Measurements from ENCODE around the gene STOX2. TPM values are rescaled to one million over a fixed set of nuclear protein-coding genes. Genes with fewer than 3 reads are reported as not detected.

Gene STOX2
- total and polyA plus RNA-seq, 2 experiments from 2014 or later: not detected

GRCh38 chr4:183919141-183919540, 14.0 kb downstream of the STOX2 start:
- DNase-seq: no peak
- Histone ChIP-seq H3K27me3 (replicated peaks; ENCODE audit: insufficient read depth) (no peaks in the 10 kb centered on the region; the same call in 1 of the 2 replicates), H3K79me2 (ENCODE audit: insufficient read depth) (no peaks in the 10 kb centered on the region), H3F3A (ENCODE audit: insufficient read depth) (no peaks in the 10 kb centered on the region), H2AFZ (no peak overlapping the region), H4K20me1 (ENCODE audit: insufficient read depth) (no peaks in the 10 kb centered on the region), H3K27ac (no peak overlapping the region), H3K9me3 (ENCODE audit: low read depth) (no peaks in the 10 kb centered on the region), H3K4me3 (no peak overlapping the region), H3K9ac (no peak overlapping the region), H3K9me2 (ENCODE audit: insufficient read depth) (no peaks in the 10 kb centered on the region), H3K36me3 (ENCODE audit: low read depth) (no peaks in the 10 kb centered on the region), H3K4me1 (ENCODE audit: insufficient read depth) (no peaks in the 10 kb centered on the region), H3K4me2 (ENCODE audit: unreplicated experiment) (no peak overlapping the region)
- 38 to 39% methylated on average over 10 to 12 of the region's 12 CpGs for WGBS, 2 experiments (ENCODE audit: low coverage in 1 of 2, low lambda C conversion rate in 2 of 2, missing lambda C conversion rate in 2 of 2)
- TF ChIP-seq EZH2phosphoT487 (IDR thresholded peaks at IDR 0.05; ENCODE audit: insufficient read depth, low read depth) (no peak), EZH2 (IDR thresholded peaks at IDR 0.05; ENCODE audit: insufficient read depth, poor library complexity, severe bottlenecking) (no peak)
- in situ Hi-C loops (cut with MboI): no loop called here

- Histone ChIP-seq H3F3A (ENCODE audit: insufficient read depth) (no peaks in the 10 kb centered on the region), H3K9me2 (ENCODE audit: insufficient read depth) (no peaks in the 10 kb centered on the region), H3K4me1 (ENCODE audit: insufficient read depth) (no peaks in the 10 kb centered on the region), H3K27ac (no peak overlapping the region), H3K27me3 (replicated peaks; ENCODE audit: insufficient read depth) (no peaks in the 10 kb centered on the region; the same call in 1 of the 2 replicates), H3K9ac (no peak overlapping the region), H2AFZ (no peak overlapping the region), H3K4me2 (ENCODE audit: unreplicated experiment) (no peak overlapping the region), H3K9me3 (ENCODE audit: low read depth) (no peaks in the 10 kb centered on the region), H4K20me1 (ENCODE audit: insufficient read depth) (no peaks in the 10 kb centered on the region), H3K79me2 (ENCODE audit: insufficient read depth) (no peaks in the 10 kb centered on the region), H3K36me3 (ENCODE audit: low read depth) (no peaks in the 10 kb centered on the region), H3K4me3 (no peak overlapping the region)
- no peak for DNase-seq
- WGBS, 2 experiments (ENCODE audit: low coverage in 1 of 2, low lambda C conversion rate in 2 of 2, missing lambda C conversion rate in 2 of 2): 26 to 32% methylated on average over 3 of the region's 3 CpGs
- TF ChIP-seq EZH2phosphoT487 (IDR thresholded peaks at IDR 0.05; ENCODE audit: insufficient read depth, low read depth): no peak
- TF ChIP-seq EZH2 (IDR thresholded peaks at IDR 0.05; ENCODE audit: insufficient read depth, poor library complexity, severe bottlenecking): no peak
- in situ Hi-C loops (cut with MboI): no loop called here
Observed at GRCh38 chr4:183920512-183920911, 15.4 kb downstream of the STOX2 start.

- in situ Hi-C loops (cut with MboI): no loop called here
- Histone ChIP-seq H3K36me3 (ENCODE audit: low read depth) (no peaks in the 10 kb centered on the region), H3F3A (ENCODE audit: insufficient read depth) (no peaks in the 10 kb centered on the region), H3K4me1 (ENCODE audit: insufficient read depth) (no peaks in the 10 kb centered on the region), H3K27ac (no peak overlapping the region), H3K9ac (no peak overlapping the region), H3K9me2 (ENCODE audit: insufficient read depth) (no peaks in the 10 kb centered on the region), H3K79me2 (ENCODE audit: insufficient read depth) (no peaks in the 10 kb centered on the region), H2AFZ (no peak overlapping the region), H4K20me1 (ENCODE audit: insufficient read depth) (no peaks in the 10 kb centered on the region), H3K4me2 (ENCODE audit: unreplicated experiment) (no peak overlapping the region), H3K4me3 (no peak overlapping the region), H3K27me3 (replicated peaks; ENCODE audit: insufficient read depth) (no peaks in the 10 kb centered on the region; the same call in 1 of the 2 replicates), H3K9me3 (ENCODE audit: low read depth) (no peaks in the 10 kb centered on the region)
- DNase-seq: no peak
- TF ChIP-seq EZH2phosphoT487 (IDR thresholded peaks at IDR 0.05; ENCODE audit: insufficient read depth, low read depth) (no peak), EZH2 (IDR thresholded peaks at IDR 0.05; ENCODE audit: insufficient read depth, poor library complexity, severe bottlenecking) (no peak)
- WGBS, 2 experiments (ENCODE audit: low coverage in 1 of 2, low lambda C conversion rate in 2 of 2, missing lambda C conversion rate in 2 of 2): 34 to 35% methylated on average over 2 of the region's 2 CpGs
Observed at GRCh38 chr4:183921335-183921734, 16.2 kb downstream of the STOX2 start.

GRCh38 chr4:183924362-183925044, 19.4 kb downstream of the STOX2 start:
- H4K20me1 ChIP-seq (ENCODE audit: insufficient read depth): no peaks in the 10 kb centered on the region
- in situ Hi-C loops (cut with MboI): no loop called here
- H3K27me3 ChIP-seq (replicated peaks; ENCODE audit: insufficient read depth): no peaks in the 10 kb centered on the region
- H3K36me3 ChIP-seq (ENCODE audit: low read depth): no peaks in the 10 kb centered on the region
- 52 to 58% methylated on average over 12 of the region's 12 CpGs for WGBS, 2 experiments (ENCODE audit: low coverage in 1 of 2, low lambda C conversion rate in 2 of 2, missing lambda C conversion rate in 2 of 2)
- no peak overlapping the region for H2AFZ ChIP-seq
- no peak overlapping the region for H3K27ac ChIP-seq
- DNase-seq: no peak
- no peaks in the 10 kb centered on the region for H3K9me3 ChIP-seq (ENCODE audit: low read depth)
- no peak overlapping the region for H3K4me2 ChIP-seq (ENCODE audit: unreplicated experiment)
- no peaks in the 10 kb centered on the region for H3K79me2 ChIP-seq (ENCODE audit: insufficient read depth)
- no peaks in the 10 kb centered on the region for H3K9me2 ChIP-seq (ENCODE audit: insufficient read depth)
- H3K9ac ChIP-seq: no peak overlapping the region
- no peaks in the 10 kb centered on the region for H3F3A ChIP-seq (ENCODE audit: insufficient read depth)
- no peaks in the 10 kb centered on the region for H3K4me1 ChIP-seq (ENCODE audit: insufficient read depth)
- no peak overlapping the region for H3K4me3 ChIP-seq
- no peak for TF ChIP-seq EZH2phosphoT487 (IDR thresholded peaks at IDR 0.05; ENCODE audit: insufficient read depth, low read depth)
- TF ChIP-seq EZH2 (IDR thresholded peaks at IDR 0.05; ENCODE audit: insufficient read depth, poor library complexity, severe bottlenecking): no peak
